Measurements from ENCODE around the gene HLTF. TPM values are rescaled to one million over a fixed set of nuclear protein-coding genes. Genes with fewer than 3 reads are reported as not detected.

Gene HLTF
- total and polyA plus RNA-seq, 10 donors: 5.4 to 26.5 (median 19.2) TPM

- 82 to 96% (median 87%) methylated on average over 3 of the region's 3 CpGs for WGBS, 5 donors
- H3K9me3 ChIP-seq: no peaks in the 10 kb centered on the region
- no peak for DNase-seq
- peaks cover 0 to 90% (median 14%) of the 10 kb centered on the region in 6 donors for H3K36me3 ChIP-seq
- H3K27ac ChIP-seq: peak overlapping the region in 4 of 8 donors; percentile 81 to 86 (median 84)
- intact Hi-C loops (cut with DNase I; ENCODE audit: low total_unique reads): no loop called here
- H3K4me1 ChIP-seq: peaks cover 0 to 73% (median 28%) of the 10 kb centered on the region in 6 donors
- no peaks in the 10 kb centered on the region for H3K27me3 ChIP-seq (replicated peaks in 1 of 7)
- TF ChIP-seq, protein P1, sequence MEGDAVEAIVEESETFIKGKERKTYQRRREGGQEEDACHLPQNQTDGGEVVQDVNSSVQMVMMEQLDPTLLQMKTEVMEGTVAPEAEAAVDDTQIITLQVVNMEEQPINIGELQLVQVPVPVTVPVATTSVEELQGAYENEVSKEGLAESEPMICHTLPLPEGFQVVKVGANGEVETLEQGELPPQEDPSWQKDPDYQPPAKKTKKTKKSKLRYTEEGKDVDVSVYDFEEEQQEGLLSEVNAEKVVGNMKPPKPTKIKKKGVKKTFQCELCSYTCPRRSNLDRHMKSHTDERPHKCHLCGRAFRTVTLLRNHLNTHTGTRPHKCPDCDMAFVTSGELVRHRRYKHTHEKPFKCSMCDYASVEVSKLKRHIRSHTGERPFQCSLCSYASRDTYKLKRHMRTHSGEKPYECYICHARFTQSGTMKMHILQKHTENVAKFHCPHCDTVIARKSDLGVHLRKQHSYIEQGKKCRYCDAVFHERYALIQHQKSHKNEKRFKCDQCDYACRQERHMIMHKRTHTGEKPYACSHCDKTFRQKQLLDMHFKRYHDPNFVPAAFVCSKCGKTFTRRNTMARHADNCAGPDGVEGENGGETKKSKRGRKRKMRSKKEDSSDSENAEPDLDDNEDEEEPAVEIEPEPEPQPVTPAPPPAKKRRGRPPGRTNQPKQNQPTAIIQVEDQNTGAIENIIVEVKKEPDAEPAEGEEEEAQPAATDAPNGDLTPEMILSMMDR (IDR thresholded peaks at IDR 0.05 in 8 of 11, conservative IDR thresholded peaks at IDR 0.05 in 3 of 11): no peak
- TF ChIP-seq POLR2AphosphoS5 (IDR thresholded peaks at IDR 0.05) (no peak), POLR2A (IDR thresholded peaks at IDR 0.05) (no peak)
- H3K4me3 ChIP-seq: peak overlapping the region in 1 of 8 donors; percentile 1
Measured at GRCh38 chr3:149001727-149002126, 84.6 kb downstream of the HLTF start.

DNA sequence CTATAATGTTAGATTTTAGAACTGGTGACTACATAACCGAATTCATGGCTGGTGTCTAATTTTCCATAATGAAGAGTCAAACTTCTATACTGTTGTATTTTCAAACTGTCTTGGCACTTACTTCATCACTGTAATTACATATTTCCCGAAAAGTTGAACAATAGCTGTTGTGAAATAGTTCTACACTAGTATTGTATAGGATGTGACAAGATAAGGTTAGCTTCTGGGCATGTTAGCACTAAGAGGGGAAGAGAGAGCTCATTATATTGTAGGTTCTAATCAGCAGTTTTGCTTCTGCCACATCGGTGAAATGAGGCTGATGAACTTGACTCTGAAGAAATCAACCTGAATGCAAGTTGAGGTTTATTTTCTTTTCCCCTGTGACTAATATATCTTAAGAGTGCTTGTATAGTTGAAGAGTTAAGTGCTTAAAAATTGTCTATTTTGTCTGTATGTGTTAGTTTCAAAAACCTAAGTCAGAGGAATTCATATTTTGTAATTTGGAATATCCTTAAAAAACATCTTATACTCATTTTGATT is 86.1 kb downstream of the HLTF start:
- H3K27ac ChIP-seq: peak overlapping the region in 7 of 8 donors; percentile 46 to 86 (median 81)
- H3K4me3 ChIP-seq: peak overlapping the region in 1 of 8 donors; percentile 1
- no peaks in the 10 kb centered on the region for H3K9me3 ChIP-seq
- no peak for DNase-seq
- peaks cover 0 to 82% (median 28%) of the 10 kb centered on the region in 6 donors for H3K4me1 ChIP-seq
- intact Hi-C loops (cut with DNase I; ENCODE audit: low total_unique reads): no loop called here
- TF ChIP-seq POLR2A (IDR thresholded peaks at IDR 0.05): no peak
- H3K36me3 ChIP-seq: peaks cover 0 to 90% (median 21%) of the 10 kb centered on the region in 6 donors
- WGBS, 5 donors: 45 to 82% (median 64%) methylated on average over 3 of the region's 3 CpGs
- H3K27me3 ChIP-seq (replicated peaks in 1 of 7): no peaks in the 10 kb centered on the region

- Histone ChIP-seq H3K4me3 (peak overlapping the region in 1 of 8 donors; percentile 1), H3K36me3 (peaks cover 0 to 90% (median 25%) of the 10 kb centered on the region in 6 donors), H3K27me3 (replicated peaks in 1 of 7) (no peaks in the 10 kb centered on the region), H3K4me1 (peaks cover 0 to 81% (median 28%) of the 10 kb centered on the region in 6 donors), H3K9me3 (no peaks in the 10 kb centered on the region), H3K27ac (peak overlapping the region in 7 of 8 donors; percentile 46 to 86 (median 81))
- 48 to 74% (median 57%) methylated on average over 3 of the region's 3 CpGs for WGBS, 5 donors
- no peak for TF ChIP-seq POLR2A (IDR thresholded peaks at IDR 0.05)
- no peak for DNase-seq
- intact Hi-C loops (cut with DNase I; ENCODE audit: low total_unique reads): no loop called here
Measured at GRCh38 chr3:148999806-149000205, 86.5 kb downstream of the HLTF start.

- intact Hi-C loops (cut with DNase I; ENCODE audit: low total_unique reads): no loop called here
- Histone ChIP-seq H3K27me3 (replicated peaks in 1 of 7) (no peaks in the 10 kb centered on the region), H3K36me3 (peaks cover 0 to 90% (median 33%) of the 10 kb centered on the region in 6 donors), H3K4me1 (peaks cover 0 to 79% (median 34%) of the 10 kb centered on the region in 6 donors), H3K27ac (peak overlapping the region in 7 of 8 donors; percentile 46 to 86 (median 81)), H3K4me3 (peak overlapping the region in 2 of 8 donors; percentile 15 to 30), H3K9me3 (no peaks in the 10 kb centered on the region)
- 21 to 44% (median 37%) methylated on average over 7 of the region's 7 CpGs for WGBS, 5 donors
- no peak for TF ChIP-seq POLR2AphosphoS5 (IDR thresholded peaks at IDR 0.05)
- TF ChIP-seq, protein P1 (IDR thresholded peaks at IDR 0.05 in 8 of 11, conservative IDR thresholded peaks at IDR 0.05 in 3 of 11): no peak
- no peak for TF ChIP-seq POLR2A (IDR thresholded peaks at IDR 0.05)
- DNase-seq: no peak
Measured at GRCh38 chr3:148998715-148999423, 87.5 kb downstream of the HLTF start.

GRCh38 chr3:148998297-148998696 is 88.0 kb downstream of the HLTF start:
- Histone ChIP-seq H3K9me3 (no peaks in the 10 kb centered on the region), H3K4me3 (peak overlapping the region in 1 of 8 donors; percentile 30), H3K36me3 (peaks cover 0 to 88% (median 33%) of the 10 kb centered on the region in 6 donors), H3K4me1 (peaks cover 0 to 79% (median 37%) of the 10 kb centered on the region in 6 donors), H3K27ac (peak overlapping the region in 7 of 8 donors; percentile 46 to 86 (median 81)), H3K27me3 (replicated peaks in 1 of 7) (no peaks in the 10 kb centered on the region)
- TF ChIP-seq, protein P1 (IDR thresholded peaks at IDR 0.05 in 8 of 11, conservative IDR thresholded peaks at IDR 0.05 in 3 of 11): no peak
- TF ChIP-seq POLR2A (IDR thresholded peaks at IDR 0.05) (no peak), POLR2AphosphoS5 (IDR thresholded peaks at IDR 0.05) (no peak)
- WGBS, 5 donors: 84 to 91% (median 86%) methylated on average over 5 of the region's 5 CpGs
- intact Hi-C loops (cut with DNase I; ENCODE audit: low total_unique reads): no loop called here
- no peak for DNase-seq
